ENCODE data around the gene FBXL14.

FBXL14 gene

DNA sequence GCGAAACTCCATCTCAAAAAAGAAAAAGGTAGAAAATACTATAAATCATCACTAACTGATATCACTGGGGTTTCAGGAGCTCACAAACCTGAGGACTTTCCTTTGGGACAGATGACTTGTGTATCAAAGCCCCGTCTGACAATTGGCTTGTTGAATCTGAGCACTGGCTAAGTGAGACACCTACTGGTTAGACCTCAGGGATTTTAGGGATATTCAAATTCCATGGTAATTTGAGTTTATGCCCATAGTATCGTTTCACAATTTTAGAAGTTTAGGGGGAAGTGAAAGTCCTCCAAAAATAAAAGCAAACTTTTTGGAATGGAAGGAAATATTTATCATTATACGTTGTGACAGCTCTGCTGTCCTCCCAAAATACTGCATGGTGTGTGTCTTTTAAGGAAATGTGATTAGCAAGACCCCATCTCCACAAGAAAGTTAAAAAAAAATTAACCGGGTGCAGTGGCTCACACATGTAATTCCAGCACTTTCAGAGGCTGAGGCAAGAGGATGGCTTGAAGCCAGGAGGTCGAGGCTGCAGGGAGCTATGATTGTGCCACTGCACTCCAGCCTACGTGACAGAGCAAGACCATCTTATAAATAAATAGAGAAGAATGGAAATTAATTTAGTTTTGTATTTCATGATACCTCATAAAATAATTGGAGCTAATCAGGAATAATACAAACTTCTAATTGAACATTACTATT lies 49.2 kb downstream of the FBXL14 start:
- ChIA-PET CTCF (interaction anchor here (0.6 kb wide), 1 partner anchor 427 kb away, joined by 3 read pairs; no protein-coding TSS in a partner anchor), POLR2A (ENCODE audit: low non-redundant PET) (no interaction called here)
- TF ChIP-seq, protein P1, sequence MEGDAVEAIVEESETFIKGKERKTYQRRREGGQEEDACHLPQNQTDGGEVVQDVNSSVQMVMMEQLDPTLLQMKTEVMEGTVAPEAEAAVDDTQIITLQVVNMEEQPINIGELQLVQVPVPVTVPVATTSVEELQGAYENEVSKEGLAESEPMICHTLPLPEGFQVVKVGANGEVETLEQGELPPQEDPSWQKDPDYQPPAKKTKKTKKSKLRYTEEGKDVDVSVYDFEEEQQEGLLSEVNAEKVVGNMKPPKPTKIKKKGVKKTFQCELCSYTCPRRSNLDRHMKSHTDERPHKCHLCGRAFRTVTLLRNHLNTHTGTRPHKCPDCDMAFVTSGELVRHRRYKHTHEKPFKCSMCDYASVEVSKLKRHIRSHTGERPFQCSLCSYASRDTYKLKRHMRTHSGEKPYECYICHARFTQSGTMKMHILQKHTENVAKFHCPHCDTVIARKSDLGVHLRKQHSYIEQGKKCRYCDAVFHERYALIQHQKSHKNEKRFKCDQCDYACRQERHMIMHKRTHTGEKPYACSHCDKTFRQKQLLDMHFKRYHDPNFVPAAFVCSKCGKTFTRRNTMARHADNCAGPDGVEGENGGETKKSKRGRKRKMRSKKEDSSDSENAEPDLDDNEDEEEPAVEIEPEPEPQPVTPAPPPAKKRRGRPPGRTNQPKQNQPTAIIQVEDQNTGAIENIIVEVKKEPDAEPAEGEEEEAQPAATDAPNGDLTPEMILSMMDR (conservative IDR thresholded peaks at IDR 0.05; ENCODE audit: low read depth), result no peak
- no peak for DNase-seq (ENCODE audit: low spot score)
- H3K27ac ChIP-seq, result no peak overlapping the region

DNA sequence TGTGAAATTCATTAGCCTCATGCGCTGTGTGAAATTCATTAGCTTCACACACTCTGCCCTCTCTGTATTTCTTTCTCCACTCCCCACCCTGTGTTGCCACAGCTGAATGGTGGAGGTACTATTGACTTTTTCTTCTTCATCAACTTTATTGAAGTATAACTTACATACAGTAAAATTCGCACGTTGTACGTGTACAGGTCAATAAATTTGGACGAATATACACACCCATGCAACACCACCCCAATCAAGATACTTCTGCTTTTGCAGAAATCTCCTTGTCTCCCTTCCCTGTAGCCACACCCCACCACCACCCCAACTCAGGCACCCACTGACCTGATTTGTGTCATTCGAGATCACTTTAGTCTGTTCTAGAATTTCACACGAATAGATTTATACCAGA lies 51.8 kb downstream of the FBXL14 start:
- CTCF ChIA-PET, result no interaction called here
- TF ChIP-seq, protein P1 (conservative IDR thresholded peaks at IDR 0.05; ENCODE audit: low read depth), result no peak

DNA sequence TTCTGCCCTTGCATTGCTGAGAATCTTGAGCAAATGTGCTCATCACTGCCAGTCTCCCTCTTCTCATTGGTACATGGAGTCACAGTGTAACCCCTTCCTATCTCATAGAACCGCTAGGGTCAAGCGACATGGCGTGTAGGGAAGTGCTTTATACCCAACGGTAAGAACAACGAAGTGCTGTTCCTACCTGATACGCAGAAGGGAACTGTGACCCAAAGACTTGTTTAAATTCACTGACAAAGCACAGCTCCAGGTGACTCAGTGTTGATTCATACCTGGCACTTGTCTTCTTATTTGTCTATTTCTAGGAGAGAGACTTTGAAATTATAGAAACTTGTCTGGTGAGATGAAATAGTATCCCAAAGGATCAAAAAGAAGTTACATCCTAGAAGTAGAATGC lies 53.7 kb downstream of the FBXL14 start:
- ChIA-PET POLR2A (ENCODE audit: low non-redundant PET) (interaction anchor here (0.7 kb wide), 1 partner anchor 26 kb away, joined by 3 read pairs; no protein-coding TSS in a partner anchor), CTCF (interaction anchor here (0.6 to 0.7 kb wide), 2 partner anchors 10 to 229 kb away, joined by 3 read pairs; no protein-coding TSS in a partner anchor)
- no peak overlapping the region for H3K27ac ChIP-seq
- TF ChIP-seq, protein P1 (conservative IDR thresholded peaks at IDR 0.05; ENCODE audit: low read depth), result no peak
- peak; percentile 62 for DNase-seq (ENCODE audit: low spot score)

More for the DNA sequence above, 51.8 kb downstream of the FBXL14 start:
- DNase-seq (ENCODE audit: low spot score), result no peak
- POLR2A ChIA-PET (ENCODE audit: low non-redundant PET), result no interaction called here
- H3K27ac ChIP-seq, result no peak overlapping the region

DNA sequence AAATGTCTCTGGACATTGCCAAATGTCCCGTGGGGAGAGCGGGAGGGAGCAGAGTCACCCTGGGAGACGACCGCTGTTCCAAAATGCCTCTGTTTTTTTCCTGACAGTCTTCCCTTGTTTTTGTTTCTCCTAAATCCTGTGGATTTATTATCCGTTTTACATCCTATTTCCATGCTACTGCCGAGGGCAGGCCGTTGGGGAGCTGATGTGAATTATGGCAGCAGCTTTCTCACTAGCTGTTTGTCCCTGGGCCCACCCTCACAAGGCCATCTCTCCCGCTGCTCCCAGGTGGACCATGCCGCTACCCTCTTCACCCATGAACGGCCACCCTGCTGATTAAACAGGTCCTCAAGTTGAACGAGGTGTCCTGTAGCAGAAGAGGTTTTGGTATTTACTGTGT lies 55.2 kb downstream of the FBXL14 start:
- TF ChIP-seq, protein P1 (conservative IDR thresholded peaks at IDR 0.05; ENCODE audit: low read depth), result no peak
- DNase-seq (ENCODE audit: low spot score), result no peak
- CTCF ChIA-PET, result no interaction called here
- POLR2A ChIA-PET (ENCODE audit: low non-redundant PET), result no interaction called here
- no peak overlapping the region for H3K27ac ChIP-seq

DNA sequence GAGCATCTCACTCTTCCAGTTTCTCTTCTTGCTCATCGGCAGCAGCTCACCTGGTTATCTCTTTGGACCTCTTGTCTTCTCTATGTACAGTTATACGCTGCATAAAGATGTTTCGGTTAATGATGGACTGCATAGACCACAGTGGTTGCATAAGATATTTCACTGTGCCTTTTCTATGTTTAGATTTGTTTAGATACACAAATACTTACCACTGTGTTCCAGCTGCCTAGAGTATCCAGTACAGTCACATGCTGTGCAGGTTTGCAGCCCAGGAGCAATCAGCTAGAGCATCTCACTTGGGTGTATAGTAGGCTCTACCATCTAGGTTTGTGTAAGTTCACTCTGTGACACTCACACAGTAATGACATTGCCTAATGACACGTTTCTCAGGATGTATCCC lies 57.6 kb downstream of the FBXL14 start:
- POLR2A ChIA-PET (ENCODE audit: low non-redundant PET), result no interaction called here
- TF ChIP-seq, protein P1 (conservative IDR thresholded peaks at IDR 0.05; ENCODE audit: low read depth), result no peak
- CTCF ChIA-PET, result no interaction called here

DNA sequence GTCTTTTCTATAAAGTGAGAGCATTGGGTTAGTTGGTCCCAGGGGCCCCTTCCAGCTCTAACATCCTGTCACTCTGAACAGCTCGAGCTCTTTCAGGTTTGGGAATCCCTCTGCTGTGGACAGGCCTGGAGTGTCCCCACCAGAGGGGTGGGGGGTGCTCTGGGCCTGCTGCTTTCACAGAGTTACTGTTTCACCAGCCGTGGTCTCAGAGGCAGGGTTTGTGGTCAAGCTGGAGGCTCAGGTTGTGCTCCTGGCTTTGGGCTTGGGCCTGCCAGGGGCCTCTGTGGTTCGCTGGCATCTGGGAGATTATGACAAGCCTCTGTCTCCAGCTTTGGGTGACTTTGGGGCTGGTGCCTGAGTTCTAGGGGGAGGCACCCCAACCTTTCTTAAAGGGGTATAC lies 59.6 kb downstream of the FBXL14 start:
- no peak for DNase-seq (ENCODE audit: low spot score)
- ChIA-PET POLR2A (ENCODE audit: low non-redundant PET) (no interaction called here), CTCF (no interaction called here)
- no peak overlapping the region for H3K27ac ChIP-seq
- TF ChIP-seq, protein P1 (conservative IDR thresholded peaks at IDR 0.05; ENCODE audit: low read depth), result no peak

More for the DNA sequence above, 57.6 kb downstream of the FBXL14 start:
- no peak for DNase-seq (ENCODE audit: low spot score)
- H3K27ac ChIP-seq, result no peak overlapping the region
